ENCODE measurements around the gene NCKAP5L. TPM values are rescaled to one million over a fixed set of nuclear protein-coding genes. Genes with fewer than 3 reads are reported as not detected.

Gene NCKAP5L
- total and polyA plus RNA-seq, 2 donors (not counting 3 experiments of a cell fraction or from before 2014, with no cell fraction given), result 17.4 to 46.1 TPM

GRCh38 chr12:49819786-49820185 is 8.4 kb downstream of the NCKAP5L start:
- H3K4me3 ChIP-seq (replicated peaks in 1 of 3; ENCODE audit: insufficient read depth in 1 of 3, low read depth in 1 of 3, low read length in 3 of 3), result no peak overlapping the region
- H3K4me2 ChIP-seq (ENCODE audit: insufficient read depth, low read length), result no peak overlapping the region
- FAIRE-seq (peak; percentile 56), DNase-seq (ENCODE audit: low read depth, low spot score) (no peak)
- peaks cover 27% of the 10 kb centered on the region for H3K4me1 ChIP-seq (ENCODE audit: control insufficient read depth, extremely low read depth, insufficient read depth, low read length)
- peaks cover 39% of the 10 kb centered on the region for H3K79me2 ChIP-seq (ENCODE audit: control insufficient read depth, insufficient read depth, low read length)
- H4K20me1 ChIP-seq (replicated peaks; ENCODE audit: control insufficient read depth, extremely low read depth, insufficient read depth, low read length), result no peaks in the 10 kb centered on the region
- dilution Hi-C loops (cut with MboI; ENCODE audit: extremely low pct_ligation_motif_present, low sequenced_read_pairs) (no loop called here), intact Hi-C loops (cut with micrococcal nuclease) (no loop called here)
- peaks cover 0 to 4% of the 10 kb centered on the region in 2 experiments for H3K36me3 ChIP-seq (ENCODE audit: control insufficient read depth in 2 of 2, extremely low read depth in 1 of 2, insufficient read depth in 2 of 2, low read length in 2 of 2)
- POLR2A ChIA-PET, result interaction anchor here (1.5 kb wide), 1 partner anchor 9 kb away, joined by 10 read pairs; the partner anchor contains the start of gene NCKAP5L
- H3K27ac ChIP-seq (ENCODE audit: insufficient read depth, low read depth, low read length), result no peak overlapping the region
- H3K9me1 ChIP-seq (replicated peaks; ENCODE audit: control insufficient read depth, extremely low read depth, insufficient read depth, low read length), result no peaks in the 10 kb centered on the region
- H3K27me3 ChIP-seq (ENCODE audit: control insufficient read depth in 2 of 2, insufficient read depth in 2 of 2, low read length in 2 of 2), result no peaks in the 10 kb centered on the region
- no peak overlapping the region for H2AFZ ChIP-seq (ENCODE audit: low read depth, low read length)
- TF ChIP-seq FOS (IDR thresholded peaks at IDR 0.05; ENCODE audit: borderline replicate concordance, insufficient read depth, low read length), result peak; percentile 19
- TF ChIP-seq POLR2AphosphoS5 (IDR thresholded peaks at IDR 0.05; ENCODE audit: insufficient read depth, low read depth, low read length), result no peak
- no peak overlapping the region for H3K9ac ChIP-seq (replicated peaks; ENCODE audit: extremely low read depth, insufficient read depth, low read length)
- no TSS peak for BruUV-seq (replicated peaks)
- no peaks in the 10 kb centered on the region for H3K9me3 ChIP-seq (replicated peaks; ENCODE audit: control insufficient read depth, insufficient read depth, low read length)
- CTCF ChIA-PET, result interaction anchor here (0.9 to 9.0 kb wide), 4 partner anchors 9 to 42 kb away, joined by 3 to 54 read pairs (median 6); partner anchors contain the start of gene NCKAP5L

- no peak for TF ChIP-seq MAX (IDR thresholded peaks at IDR 0.05; ENCODE audit: insufficient read depth, insufficient read length)
- no peak for TF ChIP-seq POLR2A (IDR thresholded peaks at IDR 0.05; ENCODE audit: low read depth, low read length)
- TF ChIP-seq MYC (IDR thresholded peaks at IDR 0.05; ENCODE audit: low read depth, low read length), result no peak
- no peak for TF ChIP-seq FOS (IDR thresholded peaks at IDR 0.05; ENCODE audit: borderline replicate concordance, insufficient read depth, low read length)
- no peak for TF ChIP-seq POLR2AphosphoS5 (IDR thresholded peaks at IDR 0.05; ENCODE audit: insufficient read depth, low read depth, low read length)
- TF ChIP-seq CTCF (IDR thresholded peaks at IDR 0.05; ENCODE audit: extremely low read depth in 1 of 2, insufficient read depth in 1 of 2, low read depth in 1 of 2, low read length in 2 of 2), result no peak
- no peak for TF ChIP-seq EZH2 (IDR thresholded peaks at IDR 0.05; ENCODE audit: borderline replicate concordance, low read depth, low read length, severe bottlenecking)
- ChIA-PET CTCF (interaction anchor here (9.0 kb wide), 1 partner anchor 21 kb away, joined by 54 read pairs; no protein-coding TSS in a partner anchor), POLR2A (no interaction called here)
- H3K9me3 ChIP-seq (replicated peaks; ENCODE audit: control insufficient read depth, insufficient read depth, low read length), result no peaks in the 10 kb centered on the region
- peaks cover 25% of the 10 kb centered on the region for H3K79me2 ChIP-seq (ENCODE audit: control insufficient read depth, insufficient read depth, low read length)
- no peak overlapping the region for H2AFZ ChIP-seq (ENCODE audit: low read depth, low read length)
- H3K27me3 ChIP-seq (ENCODE audit: control insufficient read depth in 2 of 2, insufficient read depth in 2 of 2, low read length in 2 of 2), result no peaks in the 10 kb centered on the region
- no peak overlapping the region for H3K27ac ChIP-seq (ENCODE audit: insufficient read depth, low read depth, low read length)
- intact Hi-C loops (cut with micrococcal nuclease) (no loop called here), dilution Hi-C loops (cut with MboI; ENCODE audit: extremely low pct_ligation_motif_present, low sequenced_read_pairs) (no loop called here)
- H3K4me1 ChIP-seq (ENCODE audit: control insufficient read depth, extremely low read depth, insufficient read depth, low read length), result peaks cover 22% of the 10 kb centered on the region
- H3K4me3 ChIP-seq (replicated peaks in 1 of 3; ENCODE audit: insufficient read depth in 1 of 3, low read depth in 1 of 3, low read length in 3 of 3), result no peak overlapping the region
- FAIRE-seq (no peak), DNase-seq (ENCODE audit: low read depth, low spot score) (no peak)
- no peaks in the 10 kb centered on the region for H3K9me1 ChIP-seq (replicated peaks; ENCODE audit: control insufficient read depth, extremely low read depth, insufficient read depth, low read length)
- no peak overlapping the region for H3K9ac ChIP-seq (replicated peaks; ENCODE audit: extremely low read depth, insufficient read depth, low read length)
- H4K20me1 ChIP-seq (replicated peaks; ENCODE audit: control insufficient read depth, extremely low read depth, insufficient read depth, low read length), result no peaks in the 10 kb centered on the region
- BruUV-seq (replicated peaks), result no TSS peak
- H3K36me3 ChIP-seq (ENCODE audit: control insufficient read depth in 2 of 2, extremely low read depth in 1 of 2, insufficient read depth in 2 of 2, low read length in 2 of 2), result no peaks in the 10 kb centered on the region
- no peak overlapping the region for H3K4me2 ChIP-seq (ENCODE audit: insufficient read depth, low read length)
Measured at GRCh38 chr12:49818241-49818895, 9.8 kb downstream of the NCKAP5L start.
